AG04449 (cell line): Measurements from ENCODE around the gene SDK1.

Experiments used
- CTCF ChIA-PET: fragments of 350-600 bp; formaldehyde crosslinking; extraction: SDS; loops from one replicate; lab custom pipeline; 2021; ENCODE audit warnings: antibody characterized with exemption; lab: Yijun Ruan, JAX
- POLR2A ChIA-PET: fragments of 400-600, 350-600 bp; formaldehyde crosslinking; extraction: SDS; loops from one replicate; lab custom pipeline; 2020; ENCODE audit warnings: antibody characterized with exemption, inconsistent platforms; lab: Yijun Ruan, JAX
- DNase-seq: peaks from one replicate; pipeline ENCODE4 v3.0.0-alpha.2; 2010; ENCODE audit warnings: low read depth, low spot score
- H3K4me3 ChIP-seq: 2 replicates; pipeline ENCODE4 v1.5.1; 2011; ENCODE audit warnings: low read depth, mild to moderate bottlenecking, control low read depth, low read length
- CTCF ChIP-seq: IDR thresholded peaks from one replicate; pipeline ENCODE4 v1.5.1; 2011; ENCODE audit warnings: mild to moderate bottlenecking, moderate library complexity, low read length, control low read depth, inconsistent platforms; ENCODE audit not compliant: insufficient read depth; ENCODE audit errors: missing control alignments

The SDK1 gene

GRCh38 chr7:4073052-4073451 is 772.0 kb downstream of the SDK1 start:
- no peak for DNase-seq
- ChIA-PET POLR2A (no interaction called here), CTCF (no interaction called here)
- no peak for TF ChIP-seq CTCF
- no peak overlapping the region for H3K4me3 ChIP-seq

- H3K4me3 ChIP-seq: no peak overlapping the region
- ChIA-PET CTCF (no interaction called here), POLR2A (no interaction called here)
- no peak for TF ChIP-seq CTCF
- DNase-seq: no peak
Observed at GRCh38 chr7:4073750-4074149, 772.7 kb downstream of the SDK1 start.

GRCh38 chr7:4074407-4074806 is 773.4 kb downstream of the SDK1 start:
- TF ChIP-seq CTCF: no peak
- POLR2A ChIA-PET: no interaction called here
- no peak overlapping the region for H3K4me3 ChIP-seq
- DNase-seq: no peak
- CTCF ChIA-PET: no interaction called here

GRCh38 chr7:4074994-4075393 is 773.9 kb downstream of the SDK1 start:
- H3K4me3 ChIP-seq: no peak overlapping the region
- ChIA-PET POLR2A (no interaction called here), CTCF (no interaction called here)
- no peak for DNase-seq
- TF ChIP-seq CTCF: no peak

GRCh38 chr7:4076701-4077294 is 775.7 kb downstream of the SDK1 start:
- DNase-seq: no peak
- CTCF ChIA-PET: no interaction called here
- POLR2A ChIA-PET: no interaction called here
- H3K4me3 ChIP-seq: no peak overlapping the region
- no peak for TF ChIP-seq CTCF

GRCh38 chr7:4077980-4078379 is 776.9 kb downstream of the SDK1 start:
- no peak for DNase-seq
- ChIA-PET POLR2A (no interaction called here), CTCF (no interaction called here)
- H3K4me3 ChIP-seq: no peak overlapping the region
- TF ChIP-seq CTCF: no peak
